GM18499 (cell line): ENCODE results near the gene PRPS2.

Experiments
- ATAC-seq: cut with Tn5 transposase; IDR thresholded peaks from one replicate; pipeline ENCODE4 v1.9.1; 2021; ENCODE audit warnings: moderate number of reproducible peaks; ENCODE audit not compliant: insufficient read depth, unreplicated experiment

The PRPS2 gene

GRCh38 chrX:12791257-12792228 lies at the start of gene PRPS2:
Gene PRPS2, plus strand, starts transcription at chrX:12791412. Its CDS starts 86 bp downstream, at chrX:12791498.
- ATAC-seq, result no peak

GRCh38 chrX:12741416-12741815 lies 49.8 kb upstream of the PRPS2 start:
- no peak for ATAC-seq

- no peak for ATAC-seq
Observed at GRCh38 chrX:12747433-12747832, 43.8 kb upstream of the PRPS2 start.

- ATAC-seq, result no peak
Observed at GRCh38 chrX:12751887-12752286, 39.3 kb upstream of the PRPS2 start.

- no peak for ATAC-seq
Observed at GRCh38 chrX:12753366-12753765, 37.8 kb upstream of the PRPS2 start.

- no peak for ATAC-seq
Observed at GRCh38 chrX:12758291-12758690, 32.9 kb upstream of the PRPS2 start.

- no peak for ATAC-seq
Observed at GRCh38 chrX:12767856-12768255, 23.4 kb upstream of the PRPS2 start.

GRCh38 chrX:12768491-12768890 lies 22.7 kb upstream of the PRPS2 start:
- no peak for ATAC-seq

GRCh38 chrX:12770440-12770839 lies 20.8 kb upstream of the PRPS2 start:
- no peak for ATAC-seq

- ATAC-seq, result peak; percentile 84
Observed at GRCh38 chrX:12771445-12772069, 19.7 kb upstream of the PRPS2 start.

GRCh38 chrX:12777670-12778069 lies 13.5 kb upstream of the PRPS2 start:
- no peak for ATAC-seq

- ATAC-seq, result no peak
Observed at GRCh38 chrX:12779534-12779933, 11.7 kb upstream of the PRPS2 start.

GRCh38 chrX:12788645-12789044 lies 2.6 kb upstream of the PRPS2 start:
- ATAC-seq, result no peak

GRCh38 chrX:12789976-12790375 lies 1.2 kb upstream of the PRPS2 start:
- ATAC-seq, result no peak

- no peak for ATAC-seq
Observed at GRCh38 chrX:12790885-12791256, 341 bp upstream of the PRPS2 start.

GRCh38 chrX:12792711-12793110 lies 1.5 kb downstream of the PRPS2 start:
- ATAC-seq, result no peak

- ATAC-seq, result no peak
Observed at GRCh38 chrX:12794654-12795053, 3.4 kb downstream of the PRPS2 start.

- ATAC-seq, result no peak
Observed at GRCh38 chrX:12798601-12799000, 7.4 kb downstream of the PRPS2 start.

GRCh38 chrX:12799118-12799517 lies 7.9 kb downstream of the PRPS2 start:
- ATAC-seq, result no peak

- ATAC-seq, result no peak
Observed at GRCh38 chrX:12802741-12803140, 11.5 kb downstream of the PRPS2 start.

GRCh38 chrX:12804655-12805054 lies 13.4 kb downstream of the PRPS2 start:
- no peak for ATAC-seq

GRCh38 chrX:12805333-12805732 lies 14.1 kb downstream of the PRPS2 start:
- ATAC-seq, result no peak
